Fibroblast of skin of scalp (primary cell): ENCODE data around the gene GMDS.

Experiments
- DNase-seq: peaks from one replicate; pipeline ENCODE4 v3.0.0-alpha.2; 2013

The GMDS gene

GRCh38 chr6:1972962-1973361 lies 272.4 kb downstream of the GMDS start:
- DNase-seq: no peak

- DNase-seq: no peak
Measured at GRCh38 chr6:1971612-1972011, 273.8 kb downstream of the GMDS start.

GRCh38 chr6:1970151-1970561 lies 275.2 kb downstream of the GMDS start:
- no peak for DNase-seq

- no peak for DNase-seq
Measured at GRCh38 chr6:1966713-1967112, 278.7 kb downstream of the GMDS start.

- DNase-seq: no peak
Measured at GRCh38 chr6:1965596-1966224, 279.7 kb downstream of the GMDS start.

- DNase-seq: no peak
Measured at GRCh38 chr6:1963596-1963995, 281.8 kb downstream of the GMDS start.

GRCh38 chr6:1962201-1962600 lies 283.2 kb downstream of the GMDS start:
- DNase-seq: no peak

- DNase-seq: no peak
Measured at GRCh38 chr6:1960486-1961142, 284.8 kb downstream of the GMDS start.

- no peak for DNase-seq
Measured at GRCh38 chr6:1958257-1958656, 287.1 kb downstream of the GMDS start.

- DNase-seq: no peak
Measured at GRCh38 chr6:1957746-1958145, 287.7 kb downstream of the GMDS start.

- DNase-seq: peak; percentile 54
Measured at GRCh38 chr6:1952740-1953360, 292.6 kb downstream of the GMDS start.

- no peak for DNase-seq
Measured at GRCh38 chr6:1950631-1951030, 294.8 kb downstream of the GMDS start.

GRCh38 chr6:1949538-1949937 lies 295.9 kb downstream of the GMDS start:
- DNase-seq: no peak

GRCh38 chr6:1947922-1948321 lies 297.5 kb downstream of the GMDS start:
- DNase-seq: no peak

- no peak for DNase-seq
Measured at GRCh38 chr6:1946583-1946982, 298.8 kb downstream of the GMDS start.

- no peak for DNase-seq
Measured at GRCh38 chr6:1945235-1945832, 300.1 kb downstream of the GMDS start.

- no peak for DNase-seq
Measured at GRCh38 chr6:1942834-1943233, 302.6 kb downstream of the GMDS start.

- no peak for DNase-seq
Measured at GRCh38 chr6:1941534-1941933, 303.9 kb downstream of the GMDS start.

- DNase-seq: no peak
Measured at GRCh38 chr6:1940381-1940780, 305.0 kb downstream of the GMDS start.

- DNase-seq: no peak
Measured at GRCh38 chr6:1933292-1933691, 312.1 kb downstream of the GMDS start.

GRCh38 chr6:1931817-1932216 lies 313.6 kb downstream of the GMDS start:
- no peak for DNase-seq

- DNase-seq: peak; percentile 80
Measured at GRCh38 chr6:1930356-1930755, 315.0 kb downstream of the GMDS start.

- no peak for DNase-seq
Measured at GRCh38 chr6:1929931-1930330, 315.5 kb downstream of the GMDS start.
